ENCODE measurements around the gene CDKN2AIP.

GRCh38 chr4:183408796-183409195 is 35.6 kb upstream of the CDKN2AIP start:
- TF ChIP-seq CTCF (IDR thresholded peaks at IDR 0.05) (no peak), POLR2A (IDR thresholded peaks at IDR 0.05) (no peak)

Measured in thyroid gland (tissue), 4 donors.